Activated B cell treated with CpG ODN at 0.5 μM for 24 hours (primary cell): ENCODE measurements around the gene ZIM2. TPM values are rescaled to one million over a fixed set of nuclear protein-coding genes. Genes with fewer than 3 reads are reported as not detected.

Source experiments
- ATAC-seq: fragments of 200-7000 bp; cut with Tn5 transposase; one replicate; pipeline ENCODE4 v1.10.0; 2021; ENCODE audit warnings: low read depth, mild to moderate bottlenecking, moderate library complexity
- CTCF ChIA-PET: fragments of 350-600 bp; sonication (Branson Sonifier 250); formaldehyde crosslinking; loops from one replicate; lab custom pipeline; 2021; ENCODE audit warnings: antibody characterized with exemption; lab: Charles Lee
- POLR2A ChIA-PET: fragments of 350-600 bp; sonication (Branson Sonifier 250); formaldehyde crosslinking; loops from one replicate; lab custom pipeline; 2021; ENCODE audit warnings: antibody characterized with exemption; lab: Charles Lee
- DNase-seq: peaks from one replicate; pipeline ENCODE4 v3.0.0; 2022
- H3K27ac Mint-ChIP-seq: one replicate; pipeline ENCODE4 v1.8.0; 2020; ENCODE audit warnings: mixed read lengths
- H3K27me3 Mint-ChIP-seq: one replicate; pipeline ENCODE4 v1.8.0; 2021; ENCODE audit warnings: mixed read lengths
- H3K36me3 Mint-ChIP-seq: one replicate; pipeline ENCODE4 v1.8.0; 2021; ENCODE audit warnings: low read depth, mixed read lengths
- H3K4me1 Mint-ChIP-seq: one replicate; pipeline ENCODE4 v1.8.0; 2021; ENCODE audit warnings: mixed read lengths
- H3K4me3 Mint-ChIP-seq: one replicate; pipeline ENCODE4 v1.8.0; 2020; ENCODE audit warnings: mild to moderate bottlenecking, mixed read lengths
- H3K9me3 Mint-ChIP-seq: one replicate; pipeline ENCODE4 v1.8.0; 2020; ENCODE audit warnings: mixed read lengths
- intact Hi-C: fragments of 100-400 bp; cut with micrococcal nuclease; formaldehyde crosslinking; loops from one replicate; pipeline ENCODE4 v1.15.1; 2024
- total RNA-seq: library from RNA; stranded (reverse); gene quantifications from 2 replicates; pipeline ENCODE4 v1.2.3, GENCODE V29; 2022
- TF ChIP-seq, protein P1 (sequence below): fragments of 200-600 bp; IDR thresholded peaks from one replicate; pipeline ENCODE4 v1.8.0; 2022; ENCODE audit warnings: antibody characterized with exemption, mild to moderate bottlenecking

Gene ZIM2
- total RNA-seq, 1 donor from 2014 or later = not detected

DNA sequence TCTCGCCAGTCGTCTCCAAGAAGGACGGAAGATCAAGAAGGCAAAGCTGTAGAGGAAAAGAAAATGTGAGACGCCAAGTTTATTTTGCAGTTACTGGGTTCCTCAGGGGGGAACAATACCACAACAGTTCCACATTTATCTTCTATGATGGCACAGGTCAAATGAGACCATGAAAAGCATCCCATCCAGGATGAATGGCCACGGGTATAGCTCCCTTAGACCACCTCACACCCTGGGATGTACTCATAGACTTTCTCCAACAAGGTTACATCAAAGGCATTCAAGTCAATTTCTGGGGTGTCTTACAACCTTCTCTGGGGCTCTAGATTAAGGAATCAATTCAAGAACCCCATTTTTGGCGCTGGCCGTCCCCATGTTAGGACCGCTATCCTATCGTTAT lies 4.5 kb downstream of the ZIM2 start:
- H3K27me3 Mint-ChIP-seq = peaks cover 2% of the 10 kb centered on the region
- TF ChIP-seq, protein P1, sequence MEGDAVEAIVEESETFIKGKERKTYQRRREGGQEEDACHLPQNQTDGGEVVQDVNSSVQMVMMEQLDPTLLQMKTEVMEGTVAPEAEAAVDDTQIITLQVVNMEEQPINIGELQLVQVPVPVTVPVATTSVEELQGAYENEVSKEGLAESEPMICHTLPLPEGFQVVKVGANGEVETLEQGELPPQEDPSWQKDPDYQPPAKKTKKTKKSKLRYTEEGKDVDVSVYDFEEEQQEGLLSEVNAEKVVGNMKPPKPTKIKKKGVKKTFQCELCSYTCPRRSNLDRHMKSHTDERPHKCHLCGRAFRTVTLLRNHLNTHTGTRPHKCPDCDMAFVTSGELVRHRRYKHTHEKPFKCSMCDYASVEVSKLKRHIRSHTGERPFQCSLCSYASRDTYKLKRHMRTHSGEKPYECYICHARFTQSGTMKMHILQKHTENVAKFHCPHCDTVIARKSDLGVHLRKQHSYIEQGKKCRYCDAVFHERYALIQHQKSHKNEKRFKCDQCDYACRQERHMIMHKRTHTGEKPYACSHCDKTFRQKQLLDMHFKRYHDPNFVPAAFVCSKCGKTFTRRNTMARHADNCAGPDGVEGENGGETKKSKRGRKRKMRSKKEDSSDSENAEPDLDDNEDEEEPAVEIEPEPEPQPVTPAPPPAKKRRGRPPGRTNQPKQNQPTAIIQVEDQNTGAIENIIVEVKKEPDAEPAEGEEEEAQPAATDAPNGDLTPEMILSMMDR = no peak
- ChIA-PET POLR2A (no interaction called here), CTCF (no interaction called here)
- ATAC-seq (no peak), DNase-seq (no peak)
- intact Hi-C loops = no loop called here
- no peaks in the 10 kb centered on the region for H3K36me3 Mint-ChIP-seq
- peaks cover 22% of the 10 kb centered on the region for H3K9me3 Mint-ChIP-seq
- H3K4me1 Mint-ChIP-seq = no peaks in the 10 kb centered on the region
- no peak overlapping the region for H3K4me3 Mint-ChIP-seq
- H3K27ac Mint-ChIP-seq = no peak overlapping the region

DNA sequence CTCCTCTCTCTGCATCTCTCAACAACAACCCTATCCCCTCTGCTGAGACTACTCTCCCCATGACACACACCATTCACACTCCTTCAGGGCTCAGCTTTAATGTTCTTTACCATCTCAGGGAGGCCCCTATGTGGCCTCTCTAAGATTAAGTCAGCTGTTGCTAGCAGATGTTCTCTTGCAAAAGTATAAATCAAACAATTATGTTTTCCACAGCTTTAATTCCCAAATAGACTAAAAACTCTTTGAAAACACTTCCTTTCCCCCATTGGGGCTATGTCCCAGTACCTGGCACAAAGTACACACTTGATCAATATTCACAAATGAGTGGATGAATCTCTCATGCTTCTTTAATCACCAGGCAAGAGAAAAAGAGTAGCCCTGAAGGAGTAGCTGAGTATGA lies 5.1 kb downstream of the ZIM2 start:
- no peak for ATAC-seq
- intact Hi-C loops = no loop called here
- no peak for DNase-seq
- POLR2A ChIA-PET = no interaction called here
- CTCF ChIA-PET = no interaction called here
- Mint-ChIP-seq H3K27ac (no peak overlapping the region), H3K36me3 (no peaks in the 10 kb centered on the region), H3K4me3 (no peak overlapping the region), H3K27me3 (no peaks in the 10 kb centered on the region), H3K9me3 (peaks cover 19% of the 10 kb centered on the region), H3K4me1 (no peaks in the 10 kb centered on the region)
- TF ChIP-seq, protein P1 = no peak

DNA sequence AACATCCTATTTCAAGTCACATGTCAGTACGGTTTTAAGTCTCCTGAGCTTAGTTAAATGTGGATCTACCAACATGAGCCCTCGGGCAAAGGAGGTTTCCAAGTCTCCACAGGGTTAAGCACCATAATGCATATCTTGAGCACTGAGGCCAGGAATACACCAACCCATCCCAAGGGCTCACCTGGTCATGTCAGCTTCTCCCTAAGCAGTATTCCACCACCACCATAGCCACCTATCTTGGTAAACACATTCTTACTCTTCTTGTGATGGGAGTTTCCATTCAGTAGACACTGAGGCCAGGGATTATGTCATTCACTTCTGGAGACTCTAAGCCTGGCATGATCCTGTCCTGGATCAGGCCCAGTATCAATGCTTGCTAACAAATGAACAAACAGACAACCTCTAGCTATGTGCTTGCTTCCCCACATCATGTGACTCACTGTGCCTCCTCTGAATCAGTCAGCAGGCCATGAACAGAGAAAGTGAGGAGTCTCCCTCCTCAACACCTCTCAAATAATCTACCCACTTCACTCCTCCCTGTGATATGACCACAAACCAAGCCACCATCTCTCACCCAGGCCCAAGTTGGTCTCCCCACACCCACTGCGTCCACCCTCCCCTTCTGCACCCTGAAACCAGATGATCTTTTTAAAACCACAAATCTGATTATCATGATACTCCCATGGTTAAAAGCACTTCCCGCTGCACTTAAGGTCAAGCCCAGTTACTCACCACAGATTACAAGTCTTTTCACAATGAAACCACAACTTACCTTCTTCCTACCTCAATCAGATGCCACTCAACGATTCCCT lies 5.8 kb downstream of the ZIM2 start:
- peaks cover 19% of the 10 kb centered on the region for H3K9me3 Mint-ChIP-seq
- TF ChIP-seq, protein P1 = no peak
- no peaks in the 10 kb centered on the region for H3K36me3 Mint-ChIP-seq
- no peak for ATAC-seq
- no peaks in the 10 kb centered on the region for H3K27me3 Mint-ChIP-seq
- H3K27ac Mint-ChIP-seq = no peak overlapping the region
- CTCF ChIA-PET = no interaction called here
- no peak overlapping the region for H3K4me3 Mint-ChIP-seq
- intact Hi-C loops = no loop called here
- no peaks in the 10 kb centered on the region for H3K4me1 Mint-ChIP-seq
- DNase-seq = no peak
- POLR2A ChIA-PET = no interaction called here

GRCh38 chr19:56832352-56832928 lies 8.1 kb downstream of the ZIM2 start:
- Mint-ChIP-seq H3K36me3 (no peaks in the 10 kb centered on the region), H3K27me3 (no peaks in the 10 kb centered on the region), H3K4me3 (no peak overlapping the region), H3K9me3 (peaks cover 12% of the 10 kb centered on the region), H3K4me1 (no peaks in the 10 kb centered on the region), H3K27ac (no peak overlapping the region)
- POLR2A ChIA-PET = no interaction called here
- intact Hi-C loops = no loop called here
- DNase-seq (no peak), ATAC-seq (no peak)
- TF ChIP-seq, protein P1 = no peak
- CTCF ChIA-PET = no interaction called here

DNA sequence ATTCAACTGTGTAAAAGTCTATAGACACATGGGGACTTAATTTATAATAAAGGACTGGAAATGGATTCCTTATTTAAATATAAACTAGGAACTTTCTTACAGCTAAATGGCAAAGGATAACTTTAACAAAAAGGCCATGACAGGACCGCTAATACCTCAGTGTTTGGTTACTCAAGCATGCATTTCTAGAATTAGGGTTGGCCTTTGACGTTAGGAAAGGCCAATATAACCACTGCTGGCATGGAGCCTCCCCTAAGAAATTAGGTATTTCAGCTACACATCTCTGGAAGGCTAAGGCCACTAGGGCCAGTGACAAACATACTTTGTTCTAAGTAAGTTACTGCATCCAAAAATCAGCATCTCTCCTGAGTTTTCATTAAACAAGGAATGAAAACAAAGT lies 9.3 kb downstream of the ZIM2 start:
- intact Hi-C loops = no loop called here
- Mint-ChIP-seq H3K4me3 (no peak overlapping the region), H3K27me3 (no peaks in the 10 kb centered on the region), H3K36me3 (no peaks in the 10 kb centered on the region), H3K4me1 (no peaks in the 10 kb centered on the region), H3K27ac (no peak overlapping the region), H3K9me3 (peaks cover 9% of the 10 kb centered on the region)
- no peak for ATAC-seq
- POLR2A ChIA-PET = no interaction called here
- DNase-seq = no peak
- TF ChIP-seq, protein P1 = no peak
- CTCF ChIA-PET = no interaction called here
